AG09319 (cell line): Measurements from ENCODE around the gene ATP5IF1.

Experiments used
- DNase-seq: peaks from one replicate; pipeline ENCODE4 v3.0.0-alpha.2; 2010; ENCODE audit warnings: low read depth; ENCODE audit errors: extremely low read depth
- TF ChIP-seq, protein P1 (sequence below): IDR thresholded peaks from 2 replicates; pipeline ENCODE4 v1.5.1; 2011; ENCODE audit warnings: low read depth, mild to moderate bottlenecking, inconsistent platforms, low read length, moderate library complexity

The ATP5IF1 gene

DNA sequence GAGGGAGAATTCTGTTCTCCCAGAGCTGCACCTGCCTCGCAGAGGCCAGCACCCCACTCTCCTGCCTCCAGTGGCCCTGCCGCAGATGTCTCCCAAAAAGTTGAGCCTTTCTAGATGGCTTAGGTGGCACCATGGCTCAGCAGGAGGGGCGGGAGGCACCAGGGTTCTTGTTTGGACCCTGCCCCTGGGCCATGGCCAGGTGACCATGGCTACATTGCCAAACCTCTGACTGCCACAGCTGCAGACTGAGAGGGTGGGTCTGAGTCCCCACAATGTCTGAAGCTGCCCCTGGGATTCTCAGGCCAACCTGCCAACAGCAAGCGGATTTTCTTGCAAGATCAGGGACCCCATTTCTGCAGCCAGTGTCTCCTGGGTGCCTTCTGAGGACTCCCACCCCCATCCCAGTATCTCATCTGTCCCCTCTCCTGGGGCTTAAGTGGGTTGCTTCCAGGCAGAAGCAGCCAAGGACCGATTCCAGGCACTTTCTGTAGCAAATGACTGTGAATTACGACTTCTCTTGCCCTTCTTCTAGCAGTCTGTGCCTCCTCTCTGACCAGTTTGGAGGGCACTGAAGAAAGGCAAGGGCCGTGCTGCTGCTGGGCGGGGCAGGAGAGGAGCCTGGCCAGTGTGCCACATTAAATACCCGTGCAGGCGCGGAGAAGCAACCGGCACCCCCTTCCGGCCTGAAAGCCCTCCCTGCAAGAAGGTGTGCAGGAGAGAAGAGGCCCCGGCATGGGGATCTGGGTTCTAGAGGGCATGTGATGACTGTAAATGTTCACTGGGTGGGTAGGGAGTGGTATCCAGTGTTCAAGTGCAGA, 45.9 kb downstream of the ATP5IF1 start:
- TF ChIP-seq, protein P1, sequence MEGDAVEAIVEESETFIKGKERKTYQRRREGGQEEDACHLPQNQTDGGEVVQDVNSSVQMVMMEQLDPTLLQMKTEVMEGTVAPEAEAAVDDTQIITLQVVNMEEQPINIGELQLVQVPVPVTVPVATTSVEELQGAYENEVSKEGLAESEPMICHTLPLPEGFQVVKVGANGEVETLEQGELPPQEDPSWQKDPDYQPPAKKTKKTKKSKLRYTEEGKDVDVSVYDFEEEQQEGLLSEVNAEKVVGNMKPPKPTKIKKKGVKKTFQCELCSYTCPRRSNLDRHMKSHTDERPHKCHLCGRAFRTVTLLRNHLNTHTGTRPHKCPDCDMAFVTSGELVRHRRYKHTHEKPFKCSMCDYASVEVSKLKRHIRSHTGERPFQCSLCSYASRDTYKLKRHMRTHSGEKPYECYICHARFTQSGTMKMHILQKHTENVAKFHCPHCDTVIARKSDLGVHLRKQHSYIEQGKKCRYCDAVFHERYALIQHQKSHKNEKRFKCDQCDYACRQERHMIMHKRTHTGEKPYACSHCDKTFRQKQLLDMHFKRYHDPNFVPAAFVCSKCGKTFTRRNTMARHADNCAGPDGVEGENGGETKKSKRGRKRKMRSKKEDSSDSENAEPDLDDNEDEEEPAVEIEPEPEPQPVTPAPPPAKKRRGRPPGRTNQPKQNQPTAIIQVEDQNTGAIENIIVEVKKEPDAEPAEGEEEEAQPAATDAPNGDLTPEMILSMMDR: no peak
- DNase-seq: no peak

DNA sequence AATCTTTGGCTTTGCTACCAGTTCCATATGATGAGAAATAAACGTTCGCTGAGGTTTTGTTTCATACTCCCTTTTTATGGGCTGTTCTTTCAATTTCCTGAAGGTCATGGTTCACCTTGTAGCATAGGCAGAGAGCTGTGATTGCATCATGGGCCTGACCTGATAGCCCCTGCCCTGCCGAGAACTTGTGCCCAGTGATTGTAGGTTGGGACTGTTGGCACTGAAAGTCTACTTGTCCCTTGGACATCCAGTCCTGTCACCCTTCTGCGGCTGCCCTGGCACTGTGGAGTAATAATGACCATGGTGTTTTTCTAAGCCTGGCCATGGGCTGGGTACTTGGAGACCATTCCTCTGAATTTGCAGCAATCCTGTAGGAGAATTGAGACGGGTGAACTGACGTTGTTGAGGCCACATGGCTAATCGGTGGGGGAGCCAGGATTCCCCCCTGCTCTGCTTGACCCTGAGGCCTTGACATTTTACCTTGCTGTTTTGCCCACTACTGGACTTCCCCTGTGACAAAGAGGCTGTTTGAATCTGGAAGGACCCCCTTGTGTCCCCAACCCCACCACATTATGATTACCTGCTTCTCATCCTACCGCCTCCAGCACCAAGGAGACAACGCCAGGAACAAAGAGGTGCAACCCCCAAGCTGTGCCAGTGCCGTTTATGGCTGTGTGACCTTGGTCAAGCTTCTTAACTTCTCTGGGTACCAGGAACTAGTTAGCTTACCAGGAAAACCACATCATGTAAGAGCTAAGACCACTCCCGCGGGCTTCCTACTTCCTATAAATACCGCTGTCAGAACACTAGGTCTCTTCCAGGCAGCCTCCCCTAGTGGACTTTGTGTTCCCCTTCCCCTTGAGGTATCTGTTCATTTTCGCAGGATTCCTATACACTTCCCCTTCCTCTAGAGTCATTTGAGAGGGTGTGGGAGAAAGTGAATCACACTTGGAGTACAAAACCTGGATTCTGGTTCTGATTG, 46.8 kb downstream of the ATP5IF1 start:
- DNase-seq: no peak
- TF ChIP-seq, protein P1: no peak

DNA sequence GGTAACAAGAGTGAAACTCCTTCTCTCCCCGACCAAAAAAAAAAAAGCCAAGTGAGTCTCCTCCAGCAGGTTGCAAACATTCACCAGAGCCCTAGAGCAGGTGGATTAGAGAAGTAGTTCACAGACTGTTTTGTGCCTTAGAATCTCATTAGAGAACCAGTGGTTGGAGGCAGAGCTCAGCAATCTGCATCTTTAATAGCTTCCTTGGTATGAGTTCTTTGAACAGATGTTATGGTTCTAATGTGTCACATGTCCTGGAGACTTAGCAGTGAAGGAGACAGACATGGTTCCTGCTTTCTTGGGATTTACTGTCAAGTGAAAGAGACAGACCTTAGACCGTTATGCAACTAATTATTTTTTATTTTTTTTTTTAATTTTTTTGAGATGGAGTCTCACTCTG, 50.2 kb downstream of the ATP5IF1 start:
- no peak for DNase-seq
- TF ChIP-seq, protein P1: no peak
